Measurements from ENCODE around the gene DPYD.

DPYD gene

DNA sequence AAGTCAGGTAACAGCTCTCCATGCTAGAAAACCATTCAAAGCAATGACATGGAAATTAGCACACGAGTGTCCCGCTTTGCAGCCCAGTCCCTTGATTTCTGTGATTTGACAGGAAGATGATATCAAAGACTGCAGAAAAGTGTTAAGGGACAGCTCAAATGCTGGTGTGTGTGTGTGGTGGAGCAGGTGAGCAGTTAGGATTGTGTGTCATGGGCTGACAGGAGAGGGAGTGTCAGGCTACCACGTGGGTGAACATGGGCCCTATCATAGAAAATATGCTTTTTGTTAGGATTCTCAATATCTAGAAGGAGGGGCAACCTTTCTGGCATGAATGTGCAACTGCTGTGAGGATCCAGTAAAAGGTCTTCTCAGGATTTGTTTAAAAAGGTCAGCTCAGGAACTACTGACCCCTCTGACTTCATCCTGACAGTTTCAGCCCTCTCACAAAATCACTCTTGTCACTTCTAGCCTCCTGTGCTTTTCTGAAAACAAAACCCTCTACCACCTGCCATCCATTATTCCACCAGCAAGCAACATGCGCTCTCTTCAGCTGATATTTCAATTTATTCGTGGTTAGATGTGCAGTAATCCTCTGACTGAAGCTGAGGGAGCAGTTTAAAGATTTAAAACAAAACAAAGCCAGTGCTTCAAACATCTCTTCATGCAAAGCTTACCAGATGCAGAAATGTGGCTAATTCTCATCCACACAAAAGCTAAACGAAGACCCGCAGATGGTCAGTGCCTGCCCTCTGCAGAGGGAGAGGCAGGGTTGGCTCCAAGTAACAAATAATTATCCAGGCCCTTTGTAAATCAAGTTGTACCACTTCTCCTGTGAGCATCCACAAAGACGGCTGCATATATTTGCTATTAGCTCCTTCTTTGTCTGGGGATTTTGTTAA lies 801.3 kb downstream of the DPYD start:
- DNase-seq, result no peak

DNA sequence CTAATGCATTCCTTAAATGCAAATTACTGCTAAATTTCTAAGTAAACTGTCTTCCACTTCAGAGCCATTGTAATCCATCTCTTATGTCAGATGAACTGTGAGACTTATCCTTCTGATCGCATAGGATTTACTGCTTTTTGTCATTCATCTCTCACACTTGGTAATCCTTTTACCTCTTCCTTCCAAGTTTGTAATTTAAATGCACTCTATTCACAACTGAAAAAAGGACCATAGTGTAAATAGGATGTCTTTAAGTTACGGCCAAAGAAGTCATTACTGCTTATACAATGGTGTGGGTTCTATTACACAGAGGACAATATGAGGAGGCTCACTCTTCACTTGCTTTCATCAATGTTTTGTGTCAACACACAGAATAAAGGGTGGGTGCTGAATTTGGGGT lies 806.0 kb downstream of the DPYD start:
- DNase-seq, result no peak

GRCh38 chr1:97112442-97112841 lies 808.4 kb downstream of the DPYD start:
- DNase-seq, result no peak

- no peak for DNase-seq
Observed at GRCh38 chr1:97108179-97108578, 812.7 kb downstream of the DPYD start.

GRCh38 chr1:97105531-97105930 lies 815.3 kb downstream of the DPYD start:
- DNase-seq, result no peak

DNA sequence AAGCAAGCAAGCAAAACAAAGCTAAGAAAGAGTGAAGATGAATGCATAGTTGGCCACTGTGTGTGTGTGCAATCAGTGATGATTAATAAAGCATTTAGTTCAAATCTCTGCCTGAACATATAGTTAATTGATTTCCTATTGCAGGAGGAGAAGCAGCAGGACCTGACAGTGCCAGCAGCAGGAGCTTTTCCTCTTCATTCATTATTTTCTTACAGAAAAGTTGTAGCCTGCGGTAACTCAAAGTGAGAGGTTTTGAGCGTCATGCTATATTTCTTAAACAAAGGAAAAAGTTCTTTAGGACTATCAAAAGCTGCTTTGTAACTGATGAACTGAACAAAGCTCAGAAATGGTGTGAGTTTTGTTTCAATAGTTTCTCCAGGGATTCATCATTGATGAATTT lies 819.3 kb downstream of the DPYD start:
- no peak for DNase-seq

- DNase-seq, result no peak
Observed at GRCh38 chr1:97097404-97097925, 823.4 kb downstream of the DPYD start.

DNA sequence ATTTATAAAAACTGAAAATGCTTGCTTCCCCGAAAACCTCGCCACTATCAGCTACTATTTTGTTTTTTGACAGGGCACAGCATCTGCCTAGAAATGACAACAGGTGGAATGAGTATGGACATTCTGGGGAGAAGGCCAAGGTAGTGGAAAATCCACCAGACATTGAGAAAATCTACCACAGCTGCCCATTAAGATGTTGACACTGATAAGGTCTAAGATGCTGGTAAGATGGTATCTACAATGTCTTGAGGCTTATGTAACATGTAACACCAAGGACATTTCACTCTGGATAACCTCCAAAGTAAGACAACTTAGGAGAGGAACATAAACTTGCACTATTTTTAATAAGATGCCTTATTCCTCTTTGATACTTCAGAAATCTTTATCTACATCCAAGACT lies 825.1 kb downstream of the DPYD start:
- DNase-seq, result no peak

- no peak for DNase-seq
Observed at GRCh38 chr1:97094247-97094972, 826.4 kb downstream of the DPYD start.

- DNase-seq, result no peak
Observed at GRCh38 chr1:97093741-97094140, 827.1 kb downstream of the DPYD start.

GRCh38 chr1:97092824-97093223 lies 828.0 kb downstream of the DPYD start:
- no peak for DNase-seq

DNA sequence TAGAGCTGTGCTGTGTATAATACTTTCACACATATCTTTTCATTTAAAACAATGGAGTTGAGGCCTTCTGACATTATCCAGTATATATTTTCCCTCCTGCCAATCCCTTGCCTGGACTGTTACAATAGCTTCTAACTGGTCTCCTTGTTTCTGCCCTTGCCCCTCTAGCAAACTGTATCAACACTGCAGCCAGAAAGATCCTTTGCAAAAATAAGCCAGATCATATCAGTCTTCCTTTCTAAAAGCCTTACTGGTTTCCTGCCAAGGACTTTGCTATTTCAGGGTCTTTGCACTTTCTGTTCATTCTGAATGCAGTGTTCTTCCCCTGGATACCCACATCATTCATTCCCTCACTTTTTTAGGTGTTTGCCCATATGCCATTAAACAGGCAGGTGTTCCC lies 829.2 kb downstream of the DPYD start:
- DNase-seq, result no peak

DNA sequence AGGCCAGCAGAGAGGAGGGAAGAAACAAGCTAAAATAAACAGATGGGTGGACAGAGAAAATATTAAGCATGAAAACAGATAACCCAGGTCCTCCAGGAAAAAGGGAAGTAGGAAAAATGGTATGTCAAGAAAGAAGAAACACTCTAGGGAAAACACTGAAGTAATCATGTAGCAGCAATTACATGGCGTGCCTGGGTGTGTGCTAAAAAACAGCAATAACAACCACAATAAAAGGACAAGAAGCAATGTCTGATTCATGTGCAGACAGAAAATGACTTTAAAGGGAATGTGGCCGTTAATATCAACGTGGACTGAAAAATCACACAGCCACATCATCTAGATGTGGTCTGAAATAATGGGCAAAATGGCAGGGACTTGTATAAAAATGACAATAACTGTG lies 829.6 kb downstream of the DPYD start:
- no peak for DNase-seq

DNA sequence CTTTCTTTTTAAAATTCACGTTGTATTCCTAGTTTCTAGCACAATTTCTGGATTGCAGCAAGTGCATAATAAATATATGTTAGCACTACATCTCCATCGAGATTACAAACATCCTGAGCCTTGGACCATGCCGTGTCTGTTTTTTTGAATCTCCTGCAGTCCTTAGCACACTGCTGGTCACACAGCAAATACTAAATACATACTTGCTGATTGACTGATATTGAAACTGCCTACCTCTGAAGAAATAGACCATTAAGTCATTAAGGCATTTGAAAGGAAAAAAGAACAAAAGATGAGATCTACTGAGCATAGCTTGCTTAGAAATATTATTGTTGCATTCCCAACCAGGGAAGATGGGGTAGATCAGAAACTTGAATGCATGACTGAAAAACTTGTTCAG lies 830.1 kb downstream of the DPYD start:
- DNase-seq, result no peak

DNA sequence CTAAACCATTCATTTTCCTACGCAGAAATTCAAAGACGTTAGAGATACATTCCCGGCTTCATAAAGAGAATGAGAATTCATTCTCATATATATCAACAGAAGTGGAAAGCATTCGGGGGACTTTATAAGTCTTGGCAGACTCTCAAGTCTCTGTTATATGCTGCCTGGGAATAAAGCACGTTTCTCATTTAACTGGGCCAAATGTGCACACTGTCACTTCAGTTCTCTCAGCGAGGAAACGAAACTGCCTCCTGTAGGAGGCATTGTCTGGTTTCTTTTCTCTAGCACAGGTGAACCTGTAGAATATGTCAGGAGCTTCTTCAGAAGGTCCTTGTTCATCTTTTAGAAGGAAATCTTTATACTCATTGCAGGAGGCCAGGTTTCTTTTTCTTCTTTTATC lies 831.7 kb downstream of the DPYD start:
- DNase-seq, result no peak

- DNase-seq, result no peak
Observed at GRCh38 chr1:97088391-97088790, 832.4 kb downstream of the DPYD start.

- DNase-seq, result no peak
Observed at GRCh38 chr1:97084546-97084945, 836.3 kb downstream of the DPYD start.

DNA sequence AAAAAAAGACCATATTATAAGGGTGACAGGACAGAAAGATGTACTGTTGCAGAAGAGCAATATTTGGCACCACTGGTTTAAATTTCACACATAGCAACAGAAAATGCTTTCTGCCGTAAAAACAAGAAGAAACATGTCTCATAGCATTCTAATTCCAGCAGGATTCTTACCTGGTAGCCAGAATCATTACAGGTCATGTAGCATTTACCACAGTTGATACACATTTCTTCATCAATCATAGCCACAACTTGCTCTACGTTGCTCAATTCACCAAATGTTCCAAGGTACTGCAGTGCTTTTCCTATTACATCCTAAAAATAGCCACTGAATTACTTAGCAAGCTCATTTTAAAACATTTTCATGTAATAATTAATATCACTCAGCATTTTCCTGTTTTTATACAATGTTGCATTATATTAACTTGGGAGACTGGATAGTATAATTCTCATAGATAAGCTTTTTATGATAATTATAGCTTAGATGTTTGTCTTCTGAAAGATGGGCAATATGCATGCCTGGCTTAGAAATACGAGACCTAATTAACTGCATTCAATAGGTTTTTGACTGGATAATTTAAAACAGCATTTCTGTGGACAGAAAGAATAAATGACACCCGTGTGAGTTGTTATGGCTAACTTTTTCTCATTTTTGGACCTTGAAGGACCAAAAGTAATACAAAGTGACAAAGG lies 838.5 kb downstream of the DPYD start:
- DNase-seq, result no peak

GRCh38 chr1:97078872-97079271 lies 842.0 kb downstream of the DPYD start:
- no peak for DNase-seq

DNA sequence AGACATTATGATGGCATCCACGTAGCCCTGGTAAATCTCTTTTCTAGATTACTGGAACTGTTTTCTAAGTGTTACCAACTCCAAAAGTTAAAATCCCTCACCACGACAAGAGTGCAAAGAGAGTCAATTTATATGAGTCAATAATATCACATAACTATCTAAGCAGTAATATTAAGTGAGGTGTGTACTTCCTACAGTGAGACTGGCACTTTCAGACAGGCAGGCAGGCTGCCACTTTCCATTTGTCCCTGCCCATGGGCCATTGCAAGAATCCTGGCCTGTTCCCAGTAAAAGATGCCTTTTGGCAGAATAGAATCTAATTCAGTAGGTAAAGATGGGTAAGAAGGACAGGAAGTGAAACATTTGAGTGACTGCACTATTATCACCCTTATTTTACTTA lies 843.6 kb downstream of the DPYD start:
- DNase-seq, result no peak

- DNase-seq, result no peak
Observed at GRCh38 chr1:97074771-97075170, 846.1 kb downstream of the DPYD start.

- DNase-seq, result no peak
Observed at GRCh38 chr1:97073936-97074335, 846.9 kb downstream of the DPYD start.

DNA sequence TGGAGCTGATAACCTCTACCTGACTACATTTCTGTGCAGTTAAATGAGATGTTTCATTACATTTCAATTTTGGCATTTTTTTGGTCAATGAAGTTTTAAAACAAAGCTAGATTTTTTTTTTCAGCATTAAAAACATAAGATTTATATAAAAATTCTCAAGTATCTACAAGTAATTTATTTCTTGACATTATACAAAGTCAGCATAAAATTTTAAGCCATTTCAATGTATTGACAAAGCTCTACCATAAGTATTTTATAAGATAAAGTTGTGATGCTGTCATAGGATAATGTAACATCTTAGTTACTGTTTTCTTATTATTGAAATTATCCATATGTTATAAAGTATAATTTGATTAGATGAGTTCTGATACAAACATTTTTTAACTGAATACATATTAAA lies 847.7 kb downstream of the DPYD start:
- DNase-seq, result no peak

- DNase-seq, result no peak
Observed at GRCh38 chr1:97071173-97071572, 849.7 kb downstream of the DPYD start.

Data from activated CD4-positive, CD25-positive, alpha-beta regulatory T cell treated with anti-CD3 and anti-CD28 coated beads, Interleukin-2, amount 50 U/mL, for 72 hours (primary cell).